Liver (tissue), 9 donors: ENCODE results near the gene LGALS9. TPM values are rescaled to one million over a fixed set of nuclear protein-coding genes. Genes with fewer than 3 reads are reported as not detected.

ENCODE experiments used
- DNase-seq: peaks from one replicate; pipeline ENCODE4 v3.0.0-alpha.2; 2017; ENCODE audit warnings: low spot score
- H3K27ac ChIP-seq, 2 donors: one replicate each; pipeline ENCODE4 v1.7.0; 2013; ENCODE audit warnings: inconsistent platforms in 2 of 2, low read length in 2 of 2, control low read depth in 1 of 2, low read depth in 1 of 2, mild to moderate bottlenecking in 1 of 2
- H3K27me3 ChIP-seq, 4 donors: one replicate each; pipeline versions ENCODE4 v1.6.1 to v1.7.0; 2013; ENCODE audit warnings: low read length in 3 of 4, inconsistent platforms in 1 of 4, mild to moderate bottlenecking in 1 of 4, moderate library complexity in 1 of 4; ENCODE audit not compliant: control insufficient read depth in 4 of 4, insufficient read depth in 4 of 4
- H3K36me3 ChIP-seq, 4 donors: one replicate each; pipeline versions ENCODE4 v1.6.1 to v1.7.0; 2013; ENCODE audit warnings: low read length in 3 of 4, mild to moderate bottlenecking in 3 of 4, low read depth in 1 of 4, moderate library complexity in 1 of 4; ENCODE audit not compliant: control insufficient read depth in 4 of 4, insufficient read depth in 3 of 4
- H3K4me1 ChIP-seq, 4 donors: one replicate each; pipeline versions ENCODE4 v1.6.1 to v1.7.0; 2013; ENCODE audit warnings: low read length in 3 of 4, mild to moderate bottlenecking in 3 of 4, moderate library complexity in 1 of 4; ENCODE audit not compliant: control insufficient read depth in 4 of 4, insufficient read depth in 4 of 4
- H3K4me3 ChIP-seq, 3 donors: one replicate each; pipeline versions ENCODE4 v1.6.1 to v1.7.0; 2013; ENCODE audit warnings: low read length in 3 of 3, control low read depth in 1 of 3, low read depth in 1 of 3, mild to moderate bottlenecking in 1 of 3
- H3K9ac ChIP-seq, 2 donors: one replicate each; pipeline ENCODE4 v1.7.0; 2013; ENCODE audit warnings: low read length in 2 of 2, mild to moderate bottlenecking in 2 of 2, moderate library complexity in 2 of 2, control low read depth in 1 of 2, low read depth in 1 of 2
- H3K9me3 ChIP-seq, 4 donors: one replicate each; pipeline versions ENCODE4 v1.6.1 to v1.7.0; 2013; ENCODE audit warnings: low read length in 3 of 4; ENCODE audit not compliant: control insufficient read depth in 4 of 4
- ATF3 ChIP-seq: IDR thresholded peaks from 2 replicates; pipeline ENCODE4 v1.6.1; 2016; ENCODE audit warnings: antibody characterized with exemption
- EGR1 ChIP-seq, 2 donors: IDR thresholded peaks; 2 replicates each; pipeline ENCODE4 v1.6.1; 2016 to 2018; ENCODE audit warnings: antibody characterized with exemption in 2 of 2, low read depth in 2 of 2
- FOXA1 ChIP-seq: IDR thresholded peaks from 2 replicates; pipeline ENCODE4 v1.6.1; 2016; ENCODE audit warnings: antibody characterized with exemption
- FOXA2 ChIP-seq: IDR thresholded peaks from 2 replicates; pipeline ENCODE4 v1.6.1; 2016; ENCODE audit warnings: antibody characterized with exemption
- GABPA ChIP-seq, 2 donors: IDR thresholded peaks in 1 of 2; conservative IDR thresholded peaks in 1 of 2; 2 replicates each; pipeline ENCODE4 v1.6.1; 2016; ENCODE audit warnings: antibody characterized with exemption in 2 of 2, mild to moderate bottlenecking in 1 of 2, moderate library complexity in 1 of 2
- HNF4A ChIP-seq, 2 donors: conservative IDR thresholded peaks; 2 replicates each; pipeline ENCODE4 v1.6.1; 2016; ENCODE audit warnings: antibody characterized with exemption in 2 of 2, mild to moderate bottlenecking in 2 of 2
- HNF4G ChIP-seq: IDR thresholded peaks from 2 replicates; pipeline ENCODE4 v1.6.1; 2016; ENCODE audit warnings: antibody characterized with exemption
- JUND ChIP-seq, 2 donors: IDR thresholded peaks; 2 replicates each; pipeline ENCODE4 v1.6.1; 2016; ENCODE audit warnings: antibody characterized with exemption in 2 of 2
- MAX ChIP-seq: IDR thresholded peaks from 2 replicates; pipeline ENCODE4 v1.6.1; 2016; ENCODE audit warnings: antibody characterized with exemption
- NR2F2 ChIP-seq: IDR thresholded peaks from 2 replicates; pipeline ENCODE4 v1.6.1; 2016; ENCODE audit warnings: antibody characterized with exemption
- RAD21 ChIP-seq, 2 donors: IDR thresholded peaks; 2 replicates each; pipeline ENCODE4 v1.6.1; 2016; ENCODE audit warnings: antibody characterized with exemption in 2 of 2, mild to moderate bottlenecking in 2 of 2
- REST ChIP-seq: IDR thresholded peaks from 2 replicates; pipeline ENCODE4 v1.6.1; 2016; ENCODE audit warnings: antibody characterized with exemption, mild to moderate bottlenecking
- RXRA ChIP-seq, 2 donors: IDR thresholded peaks; 2 replicates each; pipeline ENCODE4 v1.6.1; 2017 to 2018; ENCODE audit warnings: antibody characterized with exemption in 2 of 2, mild to moderate bottlenecking in 1 of 2
- SP1 ChIP-seq: IDR thresholded peaks from 2 replicates; pipeline ENCODE4 v1.6.1; 2018; ENCODE audit warnings: antibody characterized with exemption, mild to moderate bottlenecking
- TAF1 ChIP-seq: conservative IDR thresholded peaks from 2 replicates; pipeline ENCODE4 v1.6.1; 2016; ENCODE audit warnings: antibody characterized with exemption, mild to moderate bottlenecking
- YY1 ChIP-seq: IDR thresholded peaks from 2 replicates; pipeline ENCODE4 v1.6.1; 2016; ENCODE audit warnings: antibody characterized with exemption, mild to moderate bottlenecking
- WGBS: extraction: QIAGEN DNeasy Blood & Tissue Kit; methylation state at CpG from one replicate; pipeline ENCODE4 v1.1.7; 2013; 5-methylcytosine and 5-hydroxymethylcytosine counted together
- polyA plus RNA-seq, 2 donors: library from polyadenylated mRNA; stranded (reverse) in 1 of 2; unstranded in 1 of 2; fragments of 200-250 nt in 1 of 2; fragments of >200 nt in 1 of 2; fragmentation: Nextera tagmentation in 1 of 2; extraction: Ambion mirVana in 1 of 2; gene quantifications; one replicate each; pipeline versions ENCODE4 v1.2.1 to v1.2.3, GENCODE V29; 2013 to 2015
- total RNA-seq, 2 donors: library from RNA; depleted of rRNA; stranded (reverse); fragments of >200 nt; gene quantifications; one replicate each; pipeline ENCODE4 v1.2.3, GENCODE V29; 2014
- TF ChIP-seq, protein P1 (sequence below): fragments of 150-350 bp; IDR thresholded peaks from 2 replicates; pipeline ENCODE4 v1.5.1; 2017; ENCODE audit warnings: improper control_type of control experiment, low read depth, low read length; ENCODE audit not compliant: missing input control
- TF ChIP-seq, protein P2 (sequence below): IDR thresholded peaks from 2 replicates; pipeline ENCODE4 v1.6.1; 2016; ENCODE audit warnings: antibody characterized with exemption
- donor health status: healthy.
- donor health status: healthy.
- donor health status: healthy.
- donor health status: healthy.
- donor health status: healthy.

Gene LGALS9
- total and polyA plus RNA-seq, 4 donors = 6.1 to 24.7 (median 13.5) TPM

- Histone ChIP-seq H3K9ac (no peak overlapping the region), H3K27me3 (no peaks in the 10 kb centered on the region), H3K27ac (no peak overlapping the region), H3K9me3 (no peaks in the 10 kb centered on the region), H3K4me3 (no peak overlapping the region), H3K36me3 (peaks cover 0 to 38% (median 14%) of the 10 kb centered on the region in 4 donors), H3K4me1 (no peaks in the 10 kb centered on the region)
- no peak for TF ChIP-seq JUND (IDR thresholded peaks at IDR 0.05)
- no peak for TF ChIP-seq SP1
- TF ChIP-seq REST = no peak
- no peak for TF ChIP-seq FOXA2
- TF ChIP-seq, protein P1, sequence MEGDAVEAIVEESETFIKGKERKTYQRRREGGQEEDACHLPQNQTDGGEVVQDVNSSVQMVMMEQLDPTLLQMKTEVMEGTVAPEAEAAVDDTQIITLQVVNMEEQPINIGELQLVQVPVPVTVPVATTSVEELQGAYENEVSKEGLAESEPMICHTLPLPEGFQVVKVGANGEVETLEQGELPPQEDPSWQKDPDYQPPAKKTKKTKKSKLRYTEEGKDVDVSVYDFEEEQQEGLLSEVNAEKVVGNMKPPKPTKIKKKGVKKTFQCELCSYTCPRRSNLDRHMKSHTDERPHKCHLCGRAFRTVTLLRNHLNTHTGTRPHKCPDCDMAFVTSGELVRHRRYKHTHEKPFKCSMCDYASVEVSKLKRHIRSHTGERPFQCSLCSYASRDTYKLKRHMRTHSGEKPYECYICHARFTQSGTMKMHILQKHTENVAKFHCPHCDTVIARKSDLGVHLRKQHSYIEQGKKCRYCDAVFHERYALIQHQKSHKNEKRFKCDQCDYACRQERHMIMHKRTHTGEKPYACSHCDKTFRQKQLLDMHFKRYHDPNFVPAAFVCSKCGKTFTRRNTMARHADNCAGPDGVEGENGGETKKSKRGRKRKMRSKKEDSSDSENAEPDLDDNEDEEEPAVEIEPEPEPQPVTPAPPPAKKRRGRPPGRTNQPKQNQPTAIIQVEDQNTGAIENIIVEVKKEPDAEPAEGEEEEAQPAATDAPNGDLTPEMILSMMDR = no peak
- TF ChIP-seq HNF4G = no peak
- no peak for TF ChIP-seq MAX
- no peak for TF ChIP-seq HNF4A (conservative IDR thresholded peaks at IDR 0.05)
- no peak for TF ChIP-seq GABPA (IDR thresholded peaks at IDR 0.05 in 1 of 2, conservative IDR thresholded peaks at IDR 0.05 in 1 of 2)
- no peak for TF ChIP-seq ATF3
- TF ChIP-seq RAD21 (IDR thresholded peaks at IDR 0.05) = no peak
- no peak for TF ChIP-seq EGR1 (IDR thresholded peaks at IDR 0.05; ENCODE audit: low read depth in 2 of 2)
- TF ChIP-seq NR2F2 = no peak
- TF ChIP-seq RXRA (IDR thresholded peaks at IDR 0.05) = no peak
- TF ChIP-seq YY1 = no peak
- TF ChIP-seq TAF1 = no peak
- TF ChIP-seq FOXA1 = no peak
- WGBS = 83% methylated on average over 9 of the region's 9 CpGs
- DNase-seq = no peak
These were observed 10.3 kb upstream of the LGALS9 start for GRCh38 chr17:27620721-27621120.

GRCh38 chr17:27621536-27621935, 9.5 kb upstream of the LGALS9 start:
- Histone ChIP-seq H3K9ac (no peak overlapping the region), H3K36me3 (peaks cover 0 to 37% (median 14%) of the 10 kb centered on the region in 4 donors), H3K27ac (no peak overlapping the region), H3K4me3 (no peak overlapping the region), H3K4me1 (no peaks in the 10 kb centered on the region), H3K27me3 (no peaks in the 10 kb centered on the region), H3K9me3 (no peaks in the 10 kb centered on the region)
- no peak for DNase-seq
- 94% methylated on average over 4 of the region's 4 CpGs for WGBS
- TF ChIP-seq HNF4A (conservative IDR thresholded peaks at IDR 0.05) (no peak), FOXA1 (no peak), RXRA (IDR thresholded peaks at IDR 0.05) (no peak), HNF4G (no peak), RAD21 (IDR thresholded peaks at IDR 0.05) (no peak), EGR1 (IDR thresholded peaks at IDR 0.05; ENCODE audit: low read depth in 2 of 2) (no peak), ATF3 (no peak), REST (no peak), YY1 (no peak)
- TF ChIP-seq, protein P1 = no peak
- TF ChIP-seq, protein P2, sequence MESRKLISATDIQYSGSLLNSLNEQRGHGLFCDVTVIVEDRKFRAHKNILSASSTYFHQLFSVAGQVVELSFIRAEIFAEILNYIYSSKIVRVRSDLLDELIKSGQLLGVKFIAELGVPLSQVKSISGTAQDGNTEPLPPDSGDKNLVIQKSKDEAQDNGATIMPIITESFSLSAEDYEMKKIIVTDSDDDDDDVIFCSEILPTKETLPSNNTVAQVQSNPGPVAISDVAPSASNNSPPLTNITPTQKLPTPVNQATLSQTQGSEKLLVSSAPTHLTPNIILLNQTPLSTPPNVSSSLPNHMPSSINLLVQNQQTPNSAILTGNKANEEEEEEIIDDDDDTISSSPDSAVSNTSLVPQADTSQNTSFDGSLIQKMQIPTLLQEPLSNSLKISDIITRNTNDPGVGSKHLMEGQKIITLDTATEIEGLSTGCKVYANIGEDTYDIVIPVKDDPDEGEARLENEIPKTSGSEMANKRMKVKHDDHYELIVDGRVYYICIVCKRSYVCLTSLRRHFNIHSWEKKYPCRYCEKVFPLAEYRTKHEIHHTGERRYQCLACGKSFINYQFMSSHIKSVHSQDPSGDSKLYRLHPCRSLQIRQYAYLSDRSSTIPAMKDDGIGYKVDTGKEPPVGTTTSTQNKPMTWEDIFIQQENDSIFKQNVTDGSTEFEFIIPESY = no peak
